ENCODE data around the gene STOML2.

The STOML2 gene

GRCh38 chr9:35057271-35057620, 45.7 kb downstream of the STOML2 start:
- no peaks in the 10 kb centered on the region for H3K27me3 ChIP-seq (replicated peaks; ENCODE audit: insufficient read depth, low read length)
- H2AFZ ChIP-seq (ENCODE audit: low read length): no peak overlapping the region
- no peaks in the 10 kb centered on the region for H3K4me1 ChIP-seq (ENCODE audit: low read length)
- H3K4me3 ChIP-seq (ENCODE audit: low read length): no peak overlapping the region
- H3K4me2 ChIP-seq (ENCODE audit: low read depth, low read length): no peak overlapping the region
- peaks cover 51% of the 10 kb centered on the region for H3K36me3 ChIP-seq (replicated peaks; ENCODE audit: insufficient read depth, low read length)
- no peak for DNase-seq
- no peaks in the 10 kb centered on the region for H3K9me3 ChIP-seq (replicated peaks; ENCODE audit: insufficient read depth, low read length)
- TF ChIP-seq CTCF (IDR thresholded peaks at IDR 0.05; ENCODE audit: low read length) (no peak), EZH2 (optimal IDR thresholded peaks at IDR 0.05; ENCODE audit: low read depth, low read length) (no peak), EZH2phosphoT487 (IDR thresholded peaks at IDR 0.05; ENCODE audit: low read length) (no peak)
- no peak overlapping the region for H3K9ac ChIP-seq (ENCODE audit: low read length)
- H3K27ac ChIP-seq (ENCODE audit: low read length): no peak overlapping the region
- peaks cover 8% of the 10 kb centered on the region; the same call in 1 of the 2 replicates for H4K20me1 ChIP-seq (ENCODE audit: insufficient read depth, low read length)
- peaks cover 58% of the 10 kb centered on the region for H3K79me2 ChIP-seq (ENCODE audit: low read length)
- H3K9me2 ChIP-seq (replicated peaks; ENCODE audit: insufficient read depth, low read length): no peaks in the 10 kb centered on the region
- peaks cover 32% of the 10 kb centered on the region for H3F3A ChIP-seq (ENCODE audit: insufficient read depth, low read length)

- TF ChIP-seq EZH2 (optimal IDR thresholded peaks at IDR 0.05; ENCODE audit: low read depth, low read length) (no peak), CTCF (IDR thresholded peaks at IDR 0.05; ENCODE audit: low read length) (no peak), EZH2phosphoT487 (IDR thresholded peaks at IDR 0.05; ENCODE audit: low read length) (no peak)
Observed at GRCh38 chr9:35056571-35057270, 46.2 kb downstream of the STOML2 start.

GRCh38 chr9:35054871-35055644, 47.9 kb downstream of the STOML2 start:
- Histone ChIP-seq H3K9me2 (replicated peaks; ENCODE audit: insufficient read depth, low read length) (no peaks in the 10 kb centered on the region), H3K27ac (ENCODE audit: low read length) (no peak overlapping the region), H3K79me2 (ENCODE audit: low read length) (peaks cover 44% of the 10 kb centered on the region), H3K4me3 (ENCODE audit: low read length) (no peak overlapping the region), H3K4me1 (ENCODE audit: low read length) (no peaks in the 10 kb centered on the region), H3F3A (ENCODE audit: insufficient read depth, low read length) (peaks cover 30% of the 10 kb centered on the region), H3K27me3 (replicated peaks; ENCODE audit: insufficient read depth, low read length) (no peaks in the 10 kb centered on the region), H3K9me3 (replicated peaks; ENCODE audit: insufficient read depth, low read length) (no peaks in the 10 kb centered on the region), H2AFZ (ENCODE audit: low read length) (no peak overlapping the region), H3K36me3 (replicated peaks; ENCODE audit: insufficient read depth, low read length) (peaks cover 29% of the 10 kb centered on the region), H3K4me2 (ENCODE audit: low read depth, low read length) (no peak overlapping the region), H4K20me1 (ENCODE audit: insufficient read depth, low read length) (peaks cover 4% of the 10 kb centered on the region; the same call in 1 of the 2 replicates), H3K9ac (ENCODE audit: low read length) (no peak overlapping the region)
- TF ChIP-seq CTCF (IDR thresholded peaks at IDR 0.05; ENCODE audit: low read length): no peak
- TF ChIP-seq EZH2 (optimal IDR thresholded peaks at IDR 0.05; ENCODE audit: low read depth, low read length): no peak
- no peak for TF ChIP-seq EZH2phosphoT487 (IDR thresholded peaks at IDR 0.05; ENCODE audit: low read length)
- no peak for DNase-seq

More at GRCh38 chr9:35056571-35057270, 46.2 kb downstream of the STOML2 start:
- H3K4me3 ChIP-seq (ENCODE audit: low read length): no peak overlapping the region
- peaks cover 8% of the 10 kb centered on the region; the same call in 1 of the 2 replicates for H4K20me1 ChIP-seq (ENCODE audit: insufficient read depth, low read length)
- H2AFZ ChIP-seq (ENCODE audit: low read length): no peak overlapping the region
- no peak overlapping the region for H3K4me2 ChIP-seq (ENCODE audit: low read depth, low read length)
- H3K9me2 ChIP-seq (replicated peaks; ENCODE audit: insufficient read depth, low read length): no peaks in the 10 kb centered on the region
- no peak overlapping the region for H3K9ac ChIP-seq (ENCODE audit: low read length)
- H3K4me1 ChIP-seq (ENCODE audit: low read length): no peaks in the 10 kb centered on the region
- no peaks in the 10 kb centered on the region for H3K9me3 ChIP-seq (replicated peaks; ENCODE audit: insufficient read depth, low read length)
- H3K27ac ChIP-seq (ENCODE audit: low read length): no peak overlapping the region
- H3K27me3 ChIP-seq (replicated peaks; ENCODE audit: insufficient read depth, low read length): no peaks in the 10 kb centered on the region
- peaks cover 32% of the 10 kb centered on the region for H3F3A ChIP-seq (ENCODE audit: insufficient read depth, low read length)
- peaks cover 53% of the 10 kb centered on the region for H3K79me2 ChIP-seq (ENCODE audit: low read length)
- H3K36me3 ChIP-seq (replicated peaks; ENCODE audit: insufficient read depth, low read length): peaks cover 46% of the 10 kb centered on the region
- no peak for DNase-seq
